ENCODE data around the gene ST6GALNAC3. TPM values are rescaled to one million over a fixed set of nuclear protein-coding genes. Genes with fewer than 3 reads are reported as not detected.

ST6GALNAC3 gene
- total RNA-seq, 1 experiment from 2014 or later, result 2.2 TPM

GRCh38 chr1:76224752-76225151, 150.2 kb downstream of the ST6GALNAC3 start:
- ChIA-PET CTCF (no interaction called here), RAD21 (ENCODE audit: low non-redundant PET in 1 of 2, low total read pairs in 2 of 2, uncharacterized antibody in 2 of 2, unreplicated experiment in 2 of 2) (no interaction called here), POLR2A (no interaction called here)
- peaks cover 0 to 4% of the 10 kb centered on the region in 2 experiments; a peak in 1 of 4 replicates for H3K4me1 ChIP-seq (ENCODE audit: control insufficient read depth in 1 of 2, insufficient read depth in 2 of 2, low read length in 2 of 2)
- no peak for TF ChIP-seq SP1 (IDR thresholded peaks at IDR 0.05; ENCODE audit: low read depth)
- TF ChIP-seq CEBPB (IDR thresholded peaks at IDR 0.05; ENCODE audit: low read depth), result no peak
- TF ChIP-seq ELF1 (IDR thresholded peaks at IDR 0.05; ENCODE audit: borderline replicate concordance, low read depth), result no peak
- TF ChIP-seq EZH2phosphoT487 (IDR thresholded peaks at IDR 0.05; ENCODE audit: borderline replicate concordance), result no peak
- no peak for TF ChIP-seq EZH2 (IDR thresholded peaks at IDR 0.05)
- TF ChIP-seq MAX (IDR thresholded peaks at IDR 0.05), result no peak
- TF ChIP-seq RAD21 (IDR thresholded peaks at IDR 0.05; ENCODE audit: low read depth), result no peak
- no peak for TF ChIP-seq ZBTB33 (IDR thresholded peaks at IDR 0.05; ENCODE audit: extremely low read depth, insufficient replicate concordance, low read length)
- no peaks in the 10 kb centered on the region for H3K9me3 ChIP-seq (ENCODE audit: control insufficient read depth in 1 of 2, insufficient read depth in 1 of 2, low read depth in 1 of 2, low read length in 2 of 2)
- ATAC-seq, result no peak
- intact Hi-C loops (cut with micrococcal nuclease), result no loop called here
- DNase-seq (ENCODE audit: low read depth, low spot score), result no peak
- no peak overlapping the region for H3K9ac ChIP-seq (ENCODE audit: low read length)
- no peak overlapping the region for H3K4me2 ChIP-seq (ENCODE audit: low read length)
- no peak overlapping the region for H2AFZ ChIP-seq (ENCODE audit: low read depth, low read length, poor library complexity, severe bottlenecking)
- no peak overlapping the region for H3K4me3 ChIP-seq (replicated peaks in 1 of 2; ENCODE audit: low read depth in 1 of 2, low read length in 2 of 2)
- BruUV-seq (replicated peaks), result no TSS peak
- no peaks in the 10 kb centered on the region for H3K9me2 ChIP-seq (ENCODE audit: insufficient read depth)
- H3K79me2 ChIP-seq (ENCODE audit: insufficient read depth, low read length), result no peaks in the 10 kb centered on the region
- H3K36me3 ChIP-seq (ENCODE audit: control insufficient read depth in 1 of 2, insufficient read depth in 2 of 2, low read length in 2 of 2), result no peaks in the 10 kb centered on the region
- H3K27me3 ChIP-seq (ENCODE audit: insufficient read depth, low read length), result no peaks in the 10 kb centered on the region
- no peaks in the 10 kb centered on the region for H4K20me1 ChIP-seq (ENCODE audit: insufficient read depth)
- H3K27ac ChIP-seq (ENCODE audit: low read depth, low read length), result no peak overlapping the region

GRCh38 chr1:76225526-76225925, 151.0 kb downstream of the ST6GALNAC3 start:
- Histone ChIP-seq H4K20me1 (ENCODE audit: insufficient read depth) (no peaks in the 10 kb centered on the region), H3K4me2 (ENCODE audit: low read length) (no peak overlapping the region), H3K27me3 (ENCODE audit: insufficient read depth, low read length) (no peaks in the 10 kb centered on the region), H3K36me3 (ENCODE audit: control insufficient read depth in 1 of 2, insufficient read depth in 2 of 2, low read length in 2 of 2) (no peaks in the 10 kb centered on the region), H3K4me1 (ENCODE audit: control insufficient read depth in 1 of 2, insufficient read depth in 2 of 2, low read length in 2 of 2) (peaks cover 0 to 9% of the 10 kb centered on the region in 2 experiments; a peak in 1 of 4 replicates), H2AFZ (ENCODE audit: low read depth, low read length, poor library complexity, severe bottlenecking) (no peak overlapping the region), H3K27ac (ENCODE audit: low read depth, low read length) (no peak overlapping the region), H3K9me3 (ENCODE audit: control insufficient read depth in 1 of 2, insufficient read depth in 1 of 2, low read depth in 1 of 2, low read length in 2 of 2) (no peaks in the 10 kb centered on the region), H3K9me2 (ENCODE audit: insufficient read depth) (no peaks in the 10 kb centered on the region), H3K9ac (ENCODE audit: low read length) (no peak overlapping the region), H3K79me2 (ENCODE audit: insufficient read depth, low read length) (no peaks in the 10 kb centered on the region), H3K4me3 (replicated peaks in 1 of 2; ENCODE audit: low read depth in 1 of 2, low read length in 2 of 2) (no peak overlapping the region)
- DNase-seq (ENCODE audit: low read depth, low spot score) (no peak), ATAC-seq (no peak)
- intact Hi-C loops (cut with micrococcal nuclease), result no loop called here
- no TSS peak for BruUV-seq (replicated peaks)
- CTCF ChIA-PET, result no interaction called here
- TF ChIP-seq POLR2AphosphoS5 (IDR thresholded peaks at IDR 0.05; ENCODE audit: low read depth, low read length) (no peak), ELF1 (IDR thresholded peaks at IDR 0.05; ENCODE audit: borderline replicate concordance, low read depth) (no peak), EZH2 (IDR thresholded peaks at IDR 0.05) (no peak), YY1 (IDR thresholded peaks at IDR 0.05; ENCODE audit: extremely low read depth, insufficient replicate concordance, low read depth, low read length) (no peak), FOSL1 (IDR thresholded peaks at IDR 0.05; ENCODE audit: low read depth) (no peak), JUND (IDR thresholded peaks at IDR 0.05) (no peak), EZH2phosphoT487 (IDR thresholded peaks at IDR 0.05; ENCODE audit: borderline replicate concordance) (no peak), POLR2A (IDR thresholded peaks at IDR 0.05; ENCODE audit: borderline replicate concordance, extremely low read depth, insufficient read depth, insufficient read length) (no peak)
- RAD21 ChIA-PET (ENCODE audit: low non-redundant PET in 1 of 2, low total read pairs in 2 of 2, uncharacterized antibody in 2 of 2, unreplicated experiment in 2 of 2), result no interaction called here
- POLR2A ChIA-PET, result no interaction called here

Data from HCT116 (cell line).